T follicular helper cell (primary cell): ENCODE results near the gene NUP133.
"Not testable (repeated sequence)": the region's sequence is repeated elsewhere in the genome, so short reads cannot be mapped to it uniquely, and the experiment has no call there.

ENCODE experiments used
- DNase-seq: peaks from one replicate; pipeline ENCODE4 v3.0.0-alpha.2; 2020; ENCODE audit warnings: low read depth

Gene NUP133

GRCh38 chr1:229509576-229509975 is 1.4 kb upstream of the NUP133 start:
- no peak for DNase-seq

- DNase-seq = no peak
Measured at GRCh38 chr1:229508823-229509337, 739 bp upstream of the NUP133 start.

GRCh38 chr1:229507502-229507901 is 639 bp downstream of the NUP133 start:
- DNase-seq = no peak

GRCh38 chr1:229506633-229507032 is 1.5 kb downstream of the NUP133 start:
- DNase-seq = no peak

- no peak for DNase-seq
Measured at GRCh38 chr1:229495782-229496181, 12.4 kb downstream of the NUP133 start.

GRCh38 chr1:229487181-229487580 is 21.0 kb downstream of the NUP133 start:
- DNase-seq = no peak

GRCh38 chr1:229485318-229485717 is 22.8 kb downstream of the NUP133 start:
- no peak for DNase-seq

GRCh38 chr1:229482511-229482910 is 25.6 kb downstream of the NUP133 start:
- DNase-seq = no peak

GRCh38 chr1:229480495-229480894 is 27.6 kb downstream of the NUP133 start:
- DNase-seq = no peak

- DNase-seq = no peak
Measured at GRCh38 chr1:229479660-229480399, 28.3 kb downstream of the NUP133 start.

- no peak for DNase-seq
Measured at GRCh38 chr1:229478852-229479251, 29.3 kb downstream of the NUP133 start.

- DNase-seq = not testable (repeated sequence)
Measured at GRCh38 chr1:229475859-229476258, 32.3 kb downstream of the NUP133 start.

- no peak for DNase-seq
Measured at GRCh38 chr1:229474509-229474908, 33.6 kb downstream of the NUP133 start.

GRCh38 chr1:229471175-229471574 is 37.0 kb downstream of the NUP133 start:
- DNase-seq = no peak

GRCh38 chr1:229470406-229471043 is 37.6 kb downstream of the NUP133 start:
- no peak for DNase-seq

GRCh38 chr1:229466887-229467286 is 41.3 kb downstream of the NUP133 start:
- DNase-seq = no peak

GRCh38 chr1:229464672-229465071 is 43.5 kb downstream of the NUP133 start:
- DNase-seq = no peak

GRCh38 chr1:229461032-229461668 is 47.0 kb downstream of the NUP133 start:
- DNase-seq = no peak

- DNase-seq = no peak
Measured at GRCh38 chr1:229459815-229460214, 48.3 kb downstream of the NUP133 start.

GRCh38 chr1:229457436-229457835 is 50.7 kb downstream of the NUP133 start:
- no peak for DNase-seq

- no peak for DNase-seq
Measured at GRCh38 chr1:229456016-229456415, 52.1 kb downstream of the NUP133 start.

GRCh38 chr1:229454056-229454455 is 54.1 kb downstream of the NUP133 start:
- no peak for DNase-seq
